ENCODE data around the gene URM1. TPM values are rescaled to one million over a fixed set of nuclear protein-coding genes. Genes with fewer than 3 reads are reported as not detected.

URM1 gene
- total RNA-seq, 4 donors from 2014 or later: 20.5 to 46.8 (median 30.2) TPM

DNA sequence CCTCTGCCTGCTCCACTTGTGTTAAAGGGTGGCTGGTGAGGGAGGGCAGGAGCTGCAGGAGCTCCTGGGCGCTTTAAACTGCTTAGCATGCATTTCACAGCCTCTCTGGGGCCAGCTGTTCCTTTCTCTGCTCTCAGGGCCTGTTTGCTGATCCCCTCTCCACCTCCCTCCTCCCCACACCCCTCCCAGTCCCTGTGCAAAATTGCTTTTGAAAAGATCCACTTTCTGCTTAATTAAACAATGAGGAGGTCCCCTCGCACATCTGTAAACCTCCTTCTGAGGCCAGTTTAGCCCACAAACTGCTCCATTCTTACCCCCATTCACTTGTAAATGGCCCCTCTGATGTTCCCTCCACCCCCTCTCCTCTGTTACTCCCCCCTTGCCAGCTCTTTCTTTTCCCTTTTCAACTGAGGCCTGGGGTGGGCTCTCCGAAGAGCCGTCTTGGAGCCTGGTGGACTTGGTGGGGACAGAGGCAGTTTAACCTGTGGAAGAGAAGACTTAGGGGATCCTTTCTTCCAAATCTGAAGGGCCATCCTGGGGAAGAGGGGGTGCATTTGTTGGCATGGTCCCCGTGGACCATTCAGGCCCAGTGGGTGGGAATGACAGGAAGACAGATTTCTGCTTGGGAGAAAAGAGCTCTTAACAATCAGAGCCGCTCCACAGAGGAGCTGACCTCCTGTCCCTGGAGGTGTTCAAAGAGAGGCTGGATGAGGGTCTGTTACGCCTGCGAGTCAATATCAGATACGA, 12.0 kb downstream of the URM1 start:
- H3K27ac ChIP-seq: no peak overlapping the region
- WGBS, 2 donors (ENCODE audit: low coverage in 1 of 2): 68 to 78% methylated on average over 3 to 5 of the region's 9 CpGs

DNA sequence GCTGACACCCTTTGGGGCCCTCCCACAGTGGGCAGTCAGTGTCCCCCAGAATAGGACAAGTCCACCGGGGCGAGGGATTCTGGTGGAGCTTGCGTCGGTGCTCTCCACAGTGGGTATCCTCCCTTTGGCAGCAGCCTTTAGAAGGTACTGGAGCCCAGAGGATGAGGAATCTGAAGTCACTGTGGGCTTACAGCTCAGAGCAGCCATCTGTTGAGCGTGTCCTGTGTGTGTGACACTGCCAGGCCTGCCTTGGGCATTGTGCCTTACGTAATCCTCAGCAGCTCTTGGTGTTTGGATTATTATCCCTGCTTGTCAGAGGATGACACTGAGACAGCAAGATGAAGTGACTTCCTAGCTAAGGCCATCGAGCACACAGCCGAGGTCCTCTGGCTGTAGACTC, 12.6 kb downstream of the URM1 start:
- H3K4me3 ChIP-seq: no peak overlapping the region
- no peak overlapping the region for H3K27ac ChIP-seq
- WGBS, 2 donors (ENCODE audit: low coverage in 1 of 2): 79 to 90% methylated on average over 3 of the region's 8 CpGs
- peaks cover 0 to 11% (median 0%) of the 10 kb centered on the region in 3 donors for H3K4me1 ChIP-seq
- no peaks in the 10 kb centered on the region for H3K27me3 ChIP-seq
- no peak for TF ChIP-seq EP300 (IDR thresholded peaks at IDR 0.05)
- no peak for TF ChIP-seq POLR2A (IDR thresholded peaks at IDR 0.05)
- no peak for TF ChIP-seq POLR2AphosphoS5 (IDR thresholded peaks at IDR 0.05)
- TF ChIP-seq, protein P1, sequence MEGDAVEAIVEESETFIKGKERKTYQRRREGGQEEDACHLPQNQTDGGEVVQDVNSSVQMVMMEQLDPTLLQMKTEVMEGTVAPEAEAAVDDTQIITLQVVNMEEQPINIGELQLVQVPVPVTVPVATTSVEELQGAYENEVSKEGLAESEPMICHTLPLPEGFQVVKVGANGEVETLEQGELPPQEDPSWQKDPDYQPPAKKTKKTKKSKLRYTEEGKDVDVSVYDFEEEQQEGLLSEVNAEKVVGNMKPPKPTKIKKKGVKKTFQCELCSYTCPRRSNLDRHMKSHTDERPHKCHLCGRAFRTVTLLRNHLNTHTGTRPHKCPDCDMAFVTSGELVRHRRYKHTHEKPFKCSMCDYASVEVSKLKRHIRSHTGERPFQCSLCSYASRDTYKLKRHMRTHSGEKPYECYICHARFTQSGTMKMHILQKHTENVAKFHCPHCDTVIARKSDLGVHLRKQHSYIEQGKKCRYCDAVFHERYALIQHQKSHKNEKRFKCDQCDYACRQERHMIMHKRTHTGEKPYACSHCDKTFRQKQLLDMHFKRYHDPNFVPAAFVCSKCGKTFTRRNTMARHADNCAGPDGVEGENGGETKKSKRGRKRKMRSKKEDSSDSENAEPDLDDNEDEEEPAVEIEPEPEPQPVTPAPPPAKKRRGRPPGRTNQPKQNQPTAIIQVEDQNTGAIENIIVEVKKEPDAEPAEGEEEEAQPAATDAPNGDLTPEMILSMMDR (IDR thresholded peaks at IDR 0.05): no peak
- no peak for ATAC-seq
- peaks cover 0 to 98% of the 10 kb centered on the region in 2 donors for H3K36me3 ChIP-seq
- no peaks in the 10 kb centered on the region for H3K9me3 ChIP-seq

More for the DNA sequence above, 12.0 kb downstream of the URM1 start:
- H3K4me1 ChIP-seq: peaks cover 0 to 11% (median 0%) of the 10 kb centered on the region in 3 donors
- TF ChIP-seq EP300 (IDR thresholded peaks at IDR 0.05): no peak
- no peak for TF ChIP-seq POLR2AphosphoS5 (IDR thresholded peaks at IDR 0.05)
- TF ChIP-seq POLR2A (IDR thresholded peaks at IDR 0.05): no peak
- TF ChIP-seq, protein P1 (IDR thresholded peaks at IDR 0.05): no peak
- H3K4me3 ChIP-seq: no peak overlapping the region
- no peak for ATAC-seq
- no peaks in the 10 kb centered on the region for H3K9me3 ChIP-seq
- H3K36me3 ChIP-seq: peaks cover 0 to 98% of the 10 kb centered on the region in 2 donors
- H3K27me3 ChIP-seq: no peaks in the 10 kb centered on the region

DNA sequence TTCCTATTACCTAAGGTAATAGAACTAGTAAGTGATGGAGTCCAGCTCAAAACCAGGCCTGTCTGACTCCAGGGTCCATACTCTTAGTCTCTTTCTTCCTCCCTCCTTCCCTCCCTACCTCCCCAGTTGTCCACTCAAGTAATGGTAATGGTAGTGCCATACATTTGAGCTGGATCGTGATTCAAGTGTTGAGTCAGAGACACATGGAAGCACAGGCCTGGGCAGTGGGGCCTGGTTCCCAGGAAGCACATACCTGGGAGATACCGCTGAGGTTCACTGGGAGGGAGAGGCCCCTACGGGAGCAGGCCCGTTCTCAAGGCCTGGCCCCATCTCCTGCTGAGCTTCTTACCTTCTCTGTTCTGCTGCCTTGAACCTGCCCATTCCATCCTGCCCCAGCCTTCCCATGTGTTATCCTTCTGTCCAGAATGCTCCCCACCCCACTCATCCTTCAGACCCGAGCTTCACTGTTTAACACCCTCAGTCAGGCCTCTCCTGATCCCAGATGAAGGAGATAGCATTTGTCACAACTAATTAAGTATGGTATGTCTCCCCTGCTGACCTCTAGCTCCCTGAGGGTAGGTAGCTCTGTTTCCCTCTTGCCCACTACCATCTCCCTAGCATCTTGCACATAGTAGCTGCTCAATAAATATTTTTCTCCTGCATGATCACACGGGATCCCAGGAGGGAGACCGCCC, 13.8 kb downstream of the URM1 start:
- H3K36me3 ChIP-seq: peaks cover 0 to 98% of the 10 kb centered on the region in 2 donors
- ATAC-seq: no peak

DNA sequence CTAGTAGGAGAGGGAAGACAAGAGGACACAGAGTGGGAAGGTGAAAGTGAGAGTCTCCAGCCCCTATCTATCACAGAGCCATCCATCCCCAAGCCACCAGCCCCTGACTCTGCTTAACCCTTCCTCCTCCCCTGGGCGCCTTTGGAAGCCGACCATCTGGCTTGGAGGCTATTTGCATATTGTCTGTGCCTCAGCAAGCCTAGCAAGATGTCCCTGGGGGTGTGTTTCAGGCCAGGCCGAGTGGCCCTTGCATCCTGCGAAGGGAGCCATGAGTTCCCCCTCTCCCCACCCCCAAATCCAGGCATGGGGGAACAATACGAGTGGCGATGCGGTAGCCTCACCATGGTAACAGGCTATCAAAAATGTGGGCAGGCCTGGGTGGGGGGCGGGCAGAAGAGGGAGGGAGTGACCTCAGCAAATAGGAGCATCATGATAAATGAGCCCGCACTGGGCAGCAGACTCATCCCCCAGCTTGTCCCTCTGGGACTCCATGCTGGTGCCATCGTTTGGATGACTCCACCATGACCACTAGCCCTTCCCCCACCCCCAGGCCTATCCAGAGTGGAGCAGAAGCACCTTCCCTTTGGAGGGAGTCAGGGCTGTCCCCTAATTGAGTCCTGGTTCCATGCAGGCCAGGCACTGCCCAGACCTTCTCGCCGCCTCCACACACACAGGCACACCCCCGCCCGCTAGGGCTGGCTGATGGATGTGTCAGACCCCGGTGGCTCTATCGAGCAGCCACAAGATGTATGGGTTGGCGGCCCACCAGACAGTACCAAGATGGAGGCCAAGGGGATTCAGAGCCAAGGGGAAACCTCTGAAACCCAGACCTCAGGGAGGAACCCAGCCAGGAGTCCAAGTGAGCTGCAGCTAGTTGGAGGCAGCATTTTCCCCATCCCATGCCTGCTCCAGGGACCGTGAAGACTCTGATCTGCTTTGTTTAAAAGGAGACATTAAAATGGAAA, 14.6 kb downstream of the URM1 start:
- no peak for ATAC-seq
- 14 to 65% methylated on average over 1 to 8 of the region's 18 CpGs for WGBS, 2 donors (ENCODE audit: low coverage in 1 of 2)
- H3K4me3 ChIP-seq: no peak overlapping the region
- H3K4me1 ChIP-seq: peaks cover 0 to 11% (median 0%) of the 10 kb centered on the region in 3 donors
- H3K36me3 ChIP-seq: peaks cover 0 to 98% of the 10 kb centered on the region in 2 donors
- H3K9me3 ChIP-seq: no peaks in the 10 kb centered on the region
- H3K27ac ChIP-seq: no peak overlapping the region
- H3K27me3 ChIP-seq: peaks cover 14% of the 10 kb centered on the region
- TF ChIP-seq POLR2AphosphoS5 (IDR thresholded peaks at IDR 0.05) (no peak), EP300 (IDR thresholded peaks at IDR 0.05) (no peak), POLR2A (IDR thresholded peaks at IDR 0.05) (no peak)
- TF ChIP-seq, protein P1 (IDR thresholded peaks at IDR 0.05): no peak

More for the DNA sequence above, 13.8 kb downstream of the URM1 start:
- H3K9me3 ChIP-seq: no peaks in the 10 kb centered on the region
- H3K27ac ChIP-seq: no peak overlapping the region
- H3K4me1 ChIP-seq: peaks cover 0 to 11% (median 0%) of the 10 kb centered on the region in 3 donors
- peaks cover 7% of the 10 kb centered on the region for H3K27me3 ChIP-seq
- no peak for TF ChIP-seq POLR2A (IDR thresholded peaks at IDR 0.05)
- no peak overlapping the region for H3K4me3 ChIP-seq
- WGBS, 2 donors (ENCODE audit: low coverage in 1 of 2): 100% methylated on average over 2 of the region's 7 CpGs; no CpG with 5 or more reads in 1 of the 2 donors

DNA sequence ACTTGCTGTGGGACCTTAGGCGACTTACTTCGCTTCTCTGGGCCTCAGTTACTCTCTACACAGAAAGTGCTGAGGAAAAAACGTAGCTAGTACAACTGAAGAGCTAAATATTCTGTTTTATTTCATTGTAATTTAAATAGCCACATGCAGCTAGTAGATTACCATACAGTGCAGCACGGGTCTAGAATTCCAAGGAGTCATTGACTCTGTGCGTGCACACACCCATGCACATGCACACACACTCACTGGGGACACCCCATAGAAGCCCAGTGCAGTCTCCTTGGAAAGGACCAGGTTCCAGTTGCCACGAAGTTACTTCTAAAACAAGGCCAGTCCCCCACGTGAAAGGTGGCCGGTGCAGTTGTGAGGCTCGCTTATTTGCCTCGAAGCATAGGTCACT, 17.0 kb downstream of the URM1 start:
- Histone ChIP-seq H3K36me3 (peaks cover 0 to 99% of the 10 kb centered on the region in 2 donors), H3K9me3 (no peaks in the 10 kb centered on the region), H3K27me3 (peaks cover 29% of the 10 kb centered on the region), H3K4me3 (no peak overlapping the region), H3K27ac (no peak overlapping the region), H3K4me1 (no peaks in the 10 kb centered on the region)
- 79 to 92% methylated on average over 4 to 8 of the region's 10 CpGs for WGBS, 2 donors (ENCODE audit: low coverage in 1 of 2)
- no peak for TF ChIP-seq EP300 (IDR thresholded peaks at IDR 0.05)
- TF ChIP-seq, protein P1 (IDR thresholded peaks at IDR 0.05): no peak
- no peak for ATAC-seq
